GM18502 (cell line): Measurements from ENCODE around the gene SCG2.

Experiments
- ATAC-seq: cut with Tn5 transposase; IDR thresholded peaks from one replicate; pipeline ENCODE4 v1.9.1; 2021; ENCODE audit warnings: mild to moderate bottlenecking; ENCODE audit not compliant: unreplicated experiment, poor library complexity

The SCG2 gene, protein sequence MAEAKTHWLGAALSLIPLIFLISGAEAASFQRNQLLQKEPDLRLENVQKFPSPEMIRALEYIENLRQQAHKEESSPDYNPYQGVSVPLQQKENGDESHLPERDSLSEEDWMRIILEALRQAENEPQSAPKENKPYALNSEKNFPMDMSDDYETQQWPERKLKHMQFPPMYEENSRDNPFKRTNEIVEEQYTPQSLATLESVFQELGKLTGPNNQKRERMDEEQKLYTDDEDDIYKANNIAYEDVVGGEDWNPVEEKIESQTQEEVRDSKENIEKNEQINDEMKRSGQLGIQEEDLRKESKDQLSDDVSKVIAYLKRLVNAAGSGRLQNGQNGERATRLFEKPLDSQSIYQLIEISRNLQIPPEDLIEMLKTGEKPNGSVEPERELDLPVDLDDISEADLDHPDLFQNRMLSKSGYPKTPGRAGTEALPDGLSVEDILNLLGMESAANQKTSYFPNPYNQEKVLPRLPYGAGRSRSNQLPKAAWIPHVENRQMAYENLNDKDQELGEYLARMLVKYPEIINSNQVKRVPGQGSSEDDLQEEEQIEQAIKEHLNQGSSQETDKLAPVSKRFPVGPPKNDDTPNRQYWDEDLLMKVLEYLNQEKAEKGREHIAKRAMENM

DNA sequence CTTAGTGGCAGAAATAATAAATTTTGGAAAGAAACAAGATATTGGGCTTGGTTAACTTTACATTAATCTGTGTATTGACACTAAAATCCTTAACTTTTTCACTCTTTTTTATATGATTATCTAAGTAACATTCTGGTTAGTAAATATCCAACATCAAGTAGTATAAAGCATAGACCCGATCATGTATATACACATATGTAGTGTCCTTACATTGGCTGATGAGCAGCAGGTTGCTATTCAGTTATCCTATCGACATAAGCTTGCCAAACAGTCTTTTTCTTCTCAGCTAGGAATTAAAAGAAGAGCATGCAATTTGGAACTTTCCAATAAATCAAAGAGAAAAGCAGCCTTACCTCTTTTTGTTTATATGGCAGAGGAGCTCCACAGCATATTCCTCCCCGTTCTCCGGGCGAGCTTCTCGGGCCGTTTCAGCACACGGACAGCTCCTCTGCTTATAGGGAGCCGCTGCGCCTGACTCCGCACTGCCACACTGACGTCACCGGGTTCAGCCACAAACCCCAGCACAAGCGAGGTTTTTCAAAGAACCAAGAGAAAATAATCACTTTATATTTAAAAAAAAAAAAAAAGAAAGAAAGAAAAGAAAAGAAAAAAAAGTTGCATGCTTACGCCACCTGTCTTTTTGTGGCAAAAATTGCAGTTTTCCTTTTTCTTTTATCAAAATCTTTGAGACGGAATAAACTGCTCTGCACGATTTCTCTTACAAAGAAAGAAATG, at the start of gene SCG2:
Gene SCG2, minus strand, starts transcription at position 430 of the 735 bp plus-strand sequence. CDS start 3,079 bp downstream, outside the sequence.
- ATAC-seq = peak; percentile 92

DNA sequence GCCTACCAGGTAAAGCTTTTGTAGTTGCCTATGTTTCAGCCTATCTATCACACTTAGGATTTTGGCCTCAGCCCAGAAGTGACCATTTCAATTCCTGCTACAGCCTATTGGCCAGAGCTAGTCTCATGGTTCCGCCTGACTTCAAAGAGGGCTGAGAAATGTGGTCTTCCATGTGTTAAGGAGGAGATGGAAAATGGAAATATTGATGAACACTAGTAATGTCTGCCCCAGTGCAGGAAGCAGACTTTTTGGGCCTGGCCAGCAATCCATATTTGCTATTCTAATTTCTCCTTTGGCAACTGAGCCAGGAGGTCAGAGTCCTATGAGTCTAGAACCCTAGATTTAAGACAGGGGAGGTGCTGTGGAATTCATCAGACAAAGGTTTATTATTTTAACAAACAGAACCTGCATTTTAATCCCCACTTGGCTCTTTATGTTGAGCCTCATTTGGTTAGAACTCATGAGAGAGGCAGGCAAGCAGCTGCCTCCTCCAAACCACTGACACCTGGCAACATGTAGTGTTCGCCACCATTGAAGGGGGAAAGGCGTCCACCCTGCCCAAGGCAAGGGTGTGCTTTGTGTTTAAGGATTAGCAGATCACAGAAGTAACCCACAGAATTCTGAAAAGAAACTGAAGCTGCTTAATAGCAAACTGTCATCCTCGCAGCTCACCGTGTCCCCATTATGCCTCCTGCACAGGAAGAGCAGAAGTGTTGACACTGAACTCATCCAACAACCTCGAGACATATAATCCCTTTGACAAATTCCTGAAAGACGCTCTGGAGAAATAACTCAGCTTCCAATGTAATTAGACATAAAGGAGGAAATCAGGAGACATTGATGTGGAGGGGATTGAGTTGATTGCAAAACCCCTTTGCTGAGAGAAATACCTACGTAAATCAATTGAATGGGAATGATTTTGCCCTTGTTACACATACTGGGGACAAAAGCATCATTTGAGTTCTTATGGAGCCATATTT, 47.7 kb upstream of the SCG2 start:
- ATAC-seq = no peak

DNA sequence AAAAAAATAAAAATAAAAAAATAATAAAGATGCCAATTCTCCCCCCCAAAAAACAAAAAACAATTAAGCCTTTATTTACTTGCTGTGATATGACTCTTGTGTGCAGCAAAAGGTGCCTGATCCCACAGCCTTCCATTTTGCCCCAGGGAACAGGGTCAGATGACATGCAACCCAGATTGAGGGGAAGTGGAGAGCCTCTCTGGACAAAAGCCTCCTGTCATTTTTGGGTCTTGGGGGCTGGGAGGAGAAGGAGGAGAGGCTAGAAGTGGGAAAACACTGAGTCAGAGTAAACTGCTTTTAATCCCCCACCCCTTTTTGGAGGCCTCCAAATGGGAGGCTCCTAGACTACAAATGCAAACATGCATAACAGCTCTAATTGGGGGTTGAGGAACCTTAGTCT, 46.6 kb upstream of the SCG2 start:
- ATAC-seq = no peak

DNA sequence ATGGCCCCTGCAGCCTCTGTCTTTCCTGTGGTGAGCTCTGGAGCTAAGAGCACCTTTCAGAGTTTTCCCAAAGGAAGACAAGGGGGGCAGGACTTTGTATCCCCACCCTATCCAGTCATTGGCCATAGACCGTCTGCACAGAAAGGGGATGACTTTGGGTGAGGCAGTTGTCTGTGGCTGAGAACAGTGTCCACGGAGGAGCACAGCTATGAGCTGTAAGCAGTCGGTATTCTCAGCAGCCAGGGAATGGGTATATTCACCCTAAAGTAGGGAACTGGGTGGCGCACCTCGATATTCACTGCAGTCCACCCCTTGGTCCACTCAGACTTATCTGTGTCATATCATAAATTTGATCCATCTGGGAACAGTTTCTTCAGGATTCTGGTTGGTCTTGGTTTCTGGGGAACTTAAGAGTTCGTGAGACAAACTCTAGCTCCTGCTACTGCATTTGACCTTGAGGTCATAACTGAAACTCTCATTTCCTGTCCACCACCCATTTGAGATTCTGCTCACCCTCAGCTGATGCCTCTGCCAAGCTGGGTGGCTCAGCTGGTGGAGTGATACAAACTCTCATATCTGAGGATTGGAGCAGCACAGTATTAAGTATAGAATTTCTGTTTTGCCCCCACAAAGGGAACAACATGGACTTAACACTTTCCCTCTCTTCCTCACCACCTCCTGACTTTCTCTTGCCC, 45.2 kb upstream of the SCG2 start:
- peak; percentile 90 for ATAC-seq

DNA sequence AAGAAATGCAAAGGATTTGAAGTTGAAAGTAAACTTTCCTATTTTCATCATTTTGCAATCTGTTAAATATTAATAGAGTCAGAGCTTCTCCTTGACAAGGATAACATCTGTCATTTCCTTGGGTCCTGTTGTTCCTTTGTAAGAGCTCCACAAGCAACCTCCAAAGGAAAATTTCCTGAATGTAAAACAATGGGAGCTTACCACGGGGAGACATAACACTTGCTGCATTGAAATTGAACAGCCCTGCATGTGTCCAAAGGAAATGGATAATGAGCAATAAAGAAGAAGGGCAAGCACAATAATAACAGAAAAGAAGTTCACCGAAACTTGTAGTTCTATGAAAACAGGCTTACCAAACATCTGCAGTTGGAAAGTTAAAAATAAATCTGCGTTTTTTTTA, 42.0 kb upstream of the SCG2 start:
- no peak for ATAC-seq

DNA sequence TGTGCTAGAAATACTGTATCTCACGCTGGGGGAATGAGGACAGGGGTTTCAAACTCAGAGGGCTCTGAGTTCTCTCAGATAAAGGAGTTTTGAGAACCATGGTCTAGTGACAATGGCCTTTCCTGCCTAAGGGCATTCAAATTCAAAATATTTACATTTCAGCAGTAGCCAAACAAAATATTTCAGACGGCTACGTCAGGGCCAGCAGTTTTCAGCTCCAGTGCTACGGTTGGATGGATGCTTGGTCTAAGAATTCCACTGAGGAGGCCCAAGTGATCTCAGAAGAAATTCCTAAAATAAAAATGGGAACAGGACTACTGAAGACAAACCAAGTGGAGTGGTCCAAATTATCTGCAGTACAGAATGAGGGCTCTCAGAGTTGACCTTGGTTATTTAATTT, 41.1 kb upstream of the SCG2 start:
- ATAC-seq = no peak

DNA sequence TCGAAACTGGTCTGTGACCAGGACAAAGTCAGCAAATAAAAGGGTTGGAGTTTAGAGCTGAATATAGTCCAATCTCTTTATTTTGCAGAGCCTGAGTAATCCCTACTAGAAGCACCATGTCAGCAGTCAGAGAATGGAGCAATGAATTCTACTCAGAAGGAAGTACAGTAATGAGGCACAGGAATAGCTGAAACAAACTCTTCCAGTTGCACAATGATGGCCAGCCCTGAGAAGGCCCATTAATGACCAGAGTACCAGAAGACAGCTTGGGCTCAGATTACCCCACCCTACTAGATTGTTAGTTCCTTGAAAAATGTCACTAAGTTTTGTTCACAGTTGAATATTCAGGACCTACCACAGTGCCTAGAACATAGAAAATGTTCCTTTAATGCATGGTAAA, 40.3 kb upstream of the SCG2 start:
- ATAC-seq = no peak

DNA sequence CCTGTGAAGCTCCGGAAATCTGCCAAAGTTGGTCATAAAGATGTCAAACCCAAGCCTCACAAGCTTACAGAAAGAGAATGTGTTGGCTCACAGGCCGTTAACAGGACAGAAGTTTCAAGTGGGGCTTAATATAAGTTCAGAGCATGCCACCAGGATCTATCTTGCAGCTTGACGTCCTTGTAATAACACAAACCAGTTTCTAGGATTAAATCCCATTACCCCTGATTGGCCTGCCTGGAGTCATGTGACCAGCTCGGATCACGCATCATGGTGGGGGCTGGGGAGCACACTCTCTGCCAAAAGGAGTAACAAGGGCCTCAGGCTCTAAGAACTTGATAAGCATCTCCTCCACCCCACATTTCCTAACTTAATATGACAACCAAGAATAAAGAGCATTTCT, 38.9 kb upstream of the SCG2 start:
- ATAC-seq = no peak

DNA sequence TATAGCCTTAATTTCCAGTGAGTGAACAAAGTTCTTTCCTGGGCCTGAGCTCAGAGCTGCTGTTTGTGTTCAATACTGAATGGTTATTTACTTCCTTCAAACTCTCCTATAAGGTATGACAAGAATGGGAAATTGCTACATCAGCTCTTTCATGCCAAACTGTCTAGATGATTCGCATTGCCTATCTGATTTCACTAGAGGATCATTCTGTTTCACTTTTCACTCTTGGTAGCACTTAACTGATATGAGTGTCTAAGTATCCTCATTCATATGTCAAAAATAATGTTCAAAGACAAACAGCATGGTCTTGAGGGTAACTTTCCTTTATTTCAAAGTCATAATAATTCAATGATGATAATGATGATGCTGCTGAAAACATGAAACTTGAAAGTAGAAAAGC, 32.9 kb upstream of the SCG2 start:
- no peak for ATAC-seq

DNA sequence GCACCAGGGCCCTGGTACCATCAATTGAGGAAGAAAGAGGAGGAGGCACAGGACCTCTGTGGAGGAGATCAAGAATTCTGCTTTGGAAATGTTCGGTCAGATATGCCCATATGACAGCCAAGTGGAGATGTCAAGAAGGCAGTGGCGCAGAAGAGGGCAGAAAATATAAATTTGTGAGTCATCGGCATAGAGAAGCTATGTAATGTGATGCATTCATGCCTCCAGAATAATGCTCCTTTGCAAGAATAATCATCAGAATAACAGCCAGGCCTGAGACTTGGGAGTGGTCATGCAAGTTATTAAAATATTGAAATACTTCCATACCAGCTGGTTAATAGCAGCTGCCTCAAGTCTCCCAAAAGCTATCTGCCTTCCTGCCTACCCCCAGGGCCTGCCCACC, 32.1 kb upstream of the SCG2 start:
- ATAC-seq = no peak

DNA sequence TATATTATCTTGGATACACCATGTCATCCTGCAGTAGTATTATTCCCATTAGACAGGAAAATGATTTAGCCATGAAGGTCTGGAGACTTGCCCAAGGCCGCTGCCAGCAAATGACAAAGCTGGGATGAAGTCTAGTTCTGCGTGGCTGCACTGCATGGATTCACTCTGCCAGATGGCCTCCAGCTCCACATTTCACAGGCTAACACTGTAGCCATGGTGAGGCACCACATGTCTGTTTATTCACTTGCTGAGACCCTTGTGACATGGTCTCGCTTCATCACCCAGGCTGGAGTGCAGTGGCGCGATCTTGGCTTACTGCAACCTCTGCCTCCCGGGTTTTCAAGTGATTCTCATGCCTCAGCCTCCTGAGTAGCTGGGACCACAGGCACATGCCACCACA, 31.5 kb upstream of the SCG2 start:
- ATAC-seq = no peak

DNA sequence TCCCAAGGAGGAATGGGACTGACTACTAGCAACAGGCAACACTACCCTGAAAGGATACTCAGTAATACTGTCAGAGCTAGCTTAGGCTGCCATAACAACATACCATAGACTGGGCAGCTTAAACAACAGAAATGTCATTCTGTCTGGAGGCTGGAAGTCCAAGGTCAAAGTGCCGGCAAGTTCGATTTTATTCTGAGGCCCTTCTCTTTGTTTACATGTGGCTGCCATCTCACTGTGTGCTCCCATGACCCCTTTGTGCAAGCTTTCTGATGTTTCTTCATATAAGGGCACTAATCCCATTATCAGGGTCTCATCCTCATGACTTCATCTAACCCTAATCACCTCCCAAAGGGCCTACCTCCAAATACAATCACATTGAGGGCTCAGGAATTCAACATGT, 30.7 kb upstream of the SCG2 start:
- no peak for ATAC-seq

DNA sequence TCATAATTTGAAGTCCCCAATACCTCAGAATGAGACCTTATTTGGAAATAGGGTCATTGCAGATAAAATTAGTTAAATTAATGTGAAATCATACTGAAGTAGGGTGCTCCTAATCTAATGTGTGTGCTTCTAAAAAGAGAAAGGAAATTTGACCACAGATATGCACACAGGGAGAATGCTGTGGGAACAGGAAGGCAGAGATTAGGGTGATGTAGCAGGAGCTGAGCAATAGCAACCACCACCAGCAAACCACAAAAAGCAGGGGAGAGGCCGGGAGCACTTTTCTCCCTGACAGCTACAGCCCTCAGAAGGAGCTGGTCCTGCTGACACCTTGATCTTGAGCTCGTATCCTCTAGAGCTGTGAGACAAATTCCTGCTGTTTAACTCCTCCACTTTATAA, 24.6 kb upstream of the SCG2 start:
- ATAC-seq = no peak

DNA sequence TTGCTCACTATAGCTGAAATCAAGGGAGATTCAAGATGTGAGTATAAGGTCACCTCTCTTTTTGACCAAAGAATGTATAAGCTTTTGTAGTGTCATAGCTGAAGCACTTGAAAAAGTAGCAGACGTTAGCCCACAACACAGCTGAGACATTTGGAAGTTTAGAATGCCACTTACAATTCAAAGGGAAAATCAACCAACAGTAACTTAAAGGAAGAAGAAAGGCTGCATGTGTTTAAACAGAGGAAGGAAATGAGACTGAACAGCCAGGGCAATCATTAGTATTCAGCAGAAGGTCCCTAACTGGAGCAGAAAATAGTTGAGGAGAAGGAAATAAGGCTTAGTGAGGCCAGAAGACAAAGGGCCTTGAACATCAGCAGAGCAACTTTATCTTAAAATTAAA, 23.5 kb upstream of the SCG2 start:
- no peak for ATAC-seq

DNA sequence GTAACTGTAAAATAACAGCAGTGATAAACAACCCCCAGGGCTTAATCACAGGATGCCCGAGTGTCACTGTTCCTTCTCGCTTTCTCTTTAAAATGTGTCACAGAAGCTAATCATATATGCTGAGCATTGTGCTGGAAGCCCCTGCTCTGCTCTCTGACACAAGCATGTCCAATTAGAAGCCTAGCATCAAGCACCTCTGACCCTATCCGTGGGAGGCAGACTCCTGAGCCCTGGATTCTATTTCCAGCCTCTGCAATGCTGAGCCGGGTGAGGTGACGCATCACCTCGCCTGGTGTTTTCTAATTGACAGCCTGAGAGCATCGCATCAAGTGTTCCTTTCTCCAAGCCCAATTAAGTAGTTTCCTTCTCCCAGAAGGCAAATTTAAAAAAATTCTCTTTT, 19.7 kb upstream of the SCG2 start:
- ATAC-seq = no peak

DNA sequence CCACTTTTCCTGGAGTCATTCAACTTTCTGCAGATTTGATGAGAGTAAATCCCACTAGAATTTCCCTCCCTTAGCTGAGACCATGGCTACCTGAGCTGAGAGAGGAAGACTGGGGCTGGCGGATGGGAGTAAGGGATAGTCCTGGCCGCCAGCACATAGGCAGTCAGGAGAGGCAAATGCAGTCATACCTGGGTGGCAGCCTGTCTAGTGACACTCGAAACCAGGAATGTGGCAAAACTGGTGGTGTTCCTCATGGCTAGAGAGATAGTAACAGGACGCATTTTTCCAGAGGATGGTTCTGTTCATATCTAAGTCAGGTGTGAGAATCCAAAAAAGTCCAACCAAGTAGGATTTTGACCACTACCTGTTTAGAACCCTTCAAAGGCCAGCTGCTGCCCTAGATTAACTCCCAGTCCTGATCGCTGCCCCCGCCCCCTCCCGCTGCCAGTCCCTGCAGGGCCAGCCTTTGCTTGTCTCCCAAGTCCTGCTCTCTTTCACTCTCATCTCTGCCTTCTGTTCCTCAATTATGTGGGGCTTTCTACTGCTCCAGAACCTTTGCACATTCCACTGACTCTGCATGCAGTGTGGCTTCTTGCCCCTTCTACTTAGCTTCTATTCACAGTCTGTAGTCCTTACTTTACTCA, 17.4 kb upstream of the SCG2 start:
- no peak for ATAC-seq

DNA sequence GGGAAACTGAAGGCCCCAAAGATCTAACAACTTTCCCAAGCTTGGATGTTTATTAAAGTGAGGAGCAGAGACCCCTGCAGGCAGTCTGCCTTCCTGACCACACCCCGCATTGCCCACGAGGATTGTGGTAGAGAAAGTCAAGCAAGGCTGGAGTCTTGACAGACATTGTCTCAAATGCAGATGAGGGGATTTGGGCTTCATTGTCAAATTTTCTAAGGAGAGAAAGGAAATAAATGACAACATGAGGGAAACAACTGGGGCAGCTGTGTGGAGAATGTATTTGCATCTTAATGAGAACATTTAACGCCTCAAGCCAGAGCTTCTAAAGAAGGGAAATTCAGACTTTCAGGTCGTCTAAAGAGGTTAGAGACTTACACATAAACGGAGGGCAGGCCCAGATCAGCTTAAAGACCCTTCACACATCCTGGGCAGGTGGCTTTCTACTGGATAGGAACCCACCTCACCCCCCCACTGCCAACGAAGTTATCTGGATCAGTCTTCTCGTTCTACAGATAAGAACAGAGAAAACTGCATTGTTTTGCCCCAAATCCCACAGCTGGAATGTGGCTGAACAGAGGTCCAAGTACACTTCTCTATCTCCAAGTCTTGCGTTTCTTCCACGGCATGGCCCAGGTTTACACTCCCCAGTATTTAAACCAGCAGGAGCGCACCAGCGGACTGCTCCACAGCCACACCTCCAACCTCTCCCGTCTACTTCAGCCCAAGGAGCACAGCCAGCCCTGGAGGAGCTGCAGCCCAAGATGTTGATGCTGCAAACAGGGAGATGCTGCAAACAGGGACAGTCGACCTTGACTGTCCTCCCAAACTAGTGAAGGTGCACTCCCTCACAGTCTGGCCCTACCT, 16.2 kb upstream of the SCG2 start:
- no peak for ATAC-seq

DNA sequence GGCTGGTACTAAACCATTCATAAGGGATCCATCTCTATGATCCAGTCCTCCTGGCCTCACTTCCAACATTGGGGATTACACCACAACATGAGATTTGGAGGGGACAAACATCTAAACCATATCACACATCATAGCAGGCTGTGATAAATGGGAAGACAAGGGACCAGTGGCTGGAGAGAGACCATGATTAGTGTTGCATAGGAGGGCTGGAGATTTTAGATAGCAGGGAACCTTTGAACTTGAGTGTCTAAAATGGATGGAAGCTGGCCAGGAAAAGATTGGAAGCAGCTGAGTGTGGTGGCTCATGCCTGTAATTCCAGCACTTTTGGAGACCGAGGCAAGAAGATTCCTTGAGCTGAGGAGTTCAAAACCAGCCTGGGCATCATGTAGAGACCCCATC, 12.4 kb upstream of the SCG2 start:
- no peak for ATAC-seq
